Esophagus muscularis mucosa (tissue), 4 donors: ENCODE results near the gene SCARB2. TPM values are rescaled to one million over a fixed set of nuclear protein-coding genes. Genes with fewer than 3 reads are reported as not detected.

Experiments
- DNase-seq: peaks from one replicate; pipeline ENCODE4 v3.0.0-alpha.2; 2017; ENCODE audit errors: extremely low spot score
- H3K27ac ChIP-seq, 4 donors: fragments of 200-600 bp; sonication (generic); replicated peaks in 1 of 4; 1 replicate in 3 of 4; 2 replicates in 1 of 4; pipeline ENCODE4 v1.5.1; 2016 to 2019; ENCODE audit warnings: mild to moderate bottlenecking in 1 of 4
- H3K27me3 ChIP-seq, 4 donors: fragments of 200-600 bp; sonication (generic); one replicate each; pipeline versions ENCODE4 v1.5.1 to v1.6.0; 2016 to 2019
- H3K36me3 ChIP-seq, 4 donors: fragments of 200-600 bp; sonication (generic); one replicate each; pipeline ENCODE4 v1.5.1; 2016 to 2019
- H3K4me1 ChIP-seq, 4 donors: fragments of 200-600 bp; sonication (generic); one replicate each; pipeline ENCODE4 v1.5.1; 2016 to 2019
- H3K4me3 ChIP-seq, 4 donors: fragments of 200-600 bp; sonication (generic); 1 replicate in 2 of 4; 2 replicates in 2 of 4; pipeline ENCODE4 v1.5.1; 2016 to 2019; ENCODE audit warnings: mild to moderate bottlenecking in 4 of 4, moderate library complexity in 1 of 4
- H3K9me3 ChIP-seq, 4 donors: fragments of 200-600 bp; sonication (generic); 1 replicate in 3 of 4; 2 replicates in 1 of 4; pipeline ENCODE4 v1.5.1; 2016 to 2019
- CTCF ChIP-seq, 3 experiments: fragments of 200-600 bp in 2 of 3; fragments of 450-650 bp in 1 of 3; sonication (generic) in 2 of 3; IDR thresholded peaks; one replicate each; pipeline ENCODE4 v1.5.1; 2017 to 2019; ENCODE audit warnings: antibody characterized with exemption in 3 of 3, mild to moderate bottlenecking in 2 of 3, moderate library complexity in 1 of 3
- EP300 ChIP-seq: sonication (generic); formaldehyde crosslinking; IDR thresholded peaks from one replicate; pipeline ENCODE4 v1.6.1; 2017; ENCODE audit warnings: antibody characterized with exemption
- POLR2A ChIP-seq: fragments of 450-650 bp; IDR thresholded peaks from one replicate; pipeline ENCODE4 v1.6.1; 2017; ENCODE audit warnings: antibody characterized with exemption, moderate library complexity, mild to moderate bottlenecking, low read depth
- POLR2AphosphoS5 ChIP-seq, 2 donors: sonication (generic); formaldehyde crosslinking; IDR thresholded peaks; one replicate each; pipeline ENCODE4 v1.6.1; 2017; ENCODE audit warnings: antibody characterized with exemption in 2 of 2
- WGBS: methylation state at CpG from one replicate; pipeline ENCODE4 v1.1.5; 2018; 5-methylcytosine and 5-hydroxymethylcytosine counted together
- intact Hi-C: fragments of 100-400 bp; cut with DNase I; formaldehyde crosslinking; loops from one replicate; pipeline ENCODE4 v1.15.1; 2023
- total RNA-seq, 4 donors: library from RNA; depleted of rRNA; stranded (reverse); fragments of >200 nt; gene quantifications; one replicate each; pipeline versions ENCODE4 v1.1.0 to v1.2.1, GENCODE V29; 2016

SCARB2 gene
- total RNA-seq, 4 donors from 2014 or later, result 89.3 to 118 (median 106) TPM

DNA sequence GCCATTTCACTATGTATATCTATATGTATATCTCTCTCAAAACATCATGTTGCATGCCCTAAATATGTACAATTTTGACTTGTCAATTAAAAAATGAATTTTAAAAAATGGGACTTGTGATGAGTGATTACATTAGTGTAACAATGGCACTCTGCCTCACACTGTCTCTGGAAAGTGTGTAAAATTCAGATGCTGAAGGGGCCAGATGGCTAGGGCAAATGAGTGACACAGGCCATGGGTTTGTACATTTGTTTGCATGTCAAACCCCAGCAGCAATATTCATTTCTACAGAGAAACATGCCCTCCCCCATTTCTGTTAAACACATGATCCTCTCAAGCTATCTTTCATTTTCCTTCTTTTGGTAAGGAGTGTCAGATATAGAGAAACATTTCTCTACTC is 8.1 kb downstream of the SCARB2 start:
- intact Hi-C loops, result no loop called here

GRCh38 chr4:76204936-76205335 is 8.7 kb downstream of the SCARB2 start:
- Histone ChIP-seq H3K36me3 (no peaks in the 10 kb centered on the region), H3K27me3 (no peaks in the 10 kb centered on the region), H3K4me3 (no peak overlapping the region), H3K27ac (no peak overlapping the region), H3K9me3 (no peaks in the 10 kb centered on the region), H3K4me1 (peaks cover 78 to 98% (median 92%) of the 10 kb centered on the region in 4 donors)
- TF ChIP-seq CTCF (IDR thresholded peaks at IDR 0.05) (no peak), EP300 (no peak), POLR2A (no peak), POLR2AphosphoS5 (IDR thresholded peaks at IDR 0.05) (no peak)
- 100% methylated on average over 1 of the region's 1 CpG for WGBS
- no peak for DNase-seq
- intact Hi-C loops, result no loop called here

More for the DNA sequence above, 8.1 kb downstream of the SCARB2 start:
- H3K4me3 ChIP-seq, result no peak overlapping the region
- peaks cover 78 to 98% (median 92%) of the 10 kb centered on the region in 4 donors for H3K4me1 ChIP-seq
- no peaks in the 10 kb centered on the region for H3K27me3 ChIP-seq
- no peaks in the 10 kb centered on the region for H3K9me3 ChIP-seq
- no peak for TF ChIP-seq POLR2AphosphoS5 (IDR thresholded peaks at IDR 0.05)
- no peaks in the 10 kb centered on the region for H3K36me3 ChIP-seq
- DNase-seq, result peak; percentile 17
- peak overlapping the region; percentile 66 to 99 (median 96) for H3K27ac ChIP-seq

DNA sequence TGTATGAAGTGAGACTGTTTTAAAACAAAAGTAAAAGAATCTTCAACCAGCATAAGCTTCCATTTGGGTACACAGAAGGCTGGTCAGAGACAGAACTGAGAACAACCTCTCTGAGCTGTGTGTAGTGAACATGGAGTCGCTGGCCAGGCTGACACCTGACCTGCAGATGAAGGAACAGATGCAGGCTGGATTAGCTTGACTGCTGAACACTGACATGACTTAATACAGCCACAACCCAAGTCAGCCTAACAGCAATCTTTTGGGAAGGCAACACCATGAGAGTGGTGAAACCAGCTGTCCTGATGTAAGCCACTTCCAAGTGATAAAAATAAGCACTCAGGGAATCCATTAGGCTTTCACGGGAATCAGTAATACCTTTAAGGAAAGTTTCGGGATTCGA is 10.1 kb downstream of the SCARB2 start:
- peak overlapping the region in 1 of 4 donors; percentile 15 for H3K27ac ChIP-seq
- H3K36me3 ChIP-seq, result no peaks in the 10 kb centered on the region
- TF ChIP-seq CTCF (IDR thresholded peaks at IDR 0.05) (no peak), EP300 (no peak), POLR2A (no peak), POLR2AphosphoS5 (IDR thresholded peaks at IDR 0.05) (no peak)
- no peaks in the 10 kb centered on the region for H3K27me3 ChIP-seq
- peak; percentile 50 for DNase-seq
- intact Hi-C loops, result no loop called here
- no peak overlapping the region for H3K4me3 ChIP-seq
- 75% methylated on average over 4 of the region's 4 CpGs for WGBS
- H3K4me1 ChIP-seq, result peaks cover 78 to 98% (median 92%) of the 10 kb centered on the region in 4 donors
- H3K9me3 ChIP-seq, result no peaks in the 10 kb centered on the region

DNA sequence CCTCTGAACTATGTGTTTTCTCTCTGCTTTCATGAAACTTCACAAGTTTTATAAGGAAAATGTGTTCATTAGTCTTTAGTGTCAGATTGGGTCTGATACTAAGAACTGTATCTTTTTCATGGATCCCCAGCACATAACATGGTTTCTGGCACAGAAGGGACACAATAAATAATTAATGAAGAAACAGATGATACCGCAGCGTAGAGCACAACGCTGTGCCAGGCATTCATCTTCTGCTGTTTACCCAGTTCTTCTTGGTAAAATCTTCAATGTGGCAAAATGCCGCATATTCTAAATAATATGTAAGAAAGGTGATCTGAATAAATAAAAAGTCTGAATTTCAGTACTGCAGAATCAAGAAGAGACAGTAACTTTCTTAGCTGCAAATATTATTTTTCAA is 12.3 kb downstream of the SCARB2 start:
- no peak overlapping the region for H3K4me3 ChIP-seq
- peak overlapping the region in 1 of 4 donors; percentile 74 for H3K27ac ChIP-seq
- 72% methylated on average over 4 of the region's 4 CpGs for WGBS
- TF ChIP-seq POLR2A (no peak), EP300 (no peak), POLR2AphosphoS5 (IDR thresholded peaks at IDR 0.05) (no peak), CTCF (IDR thresholded peaks at IDR 0.05) (no peak)
- H3K36me3 ChIP-seq, result no peaks in the 10 kb centered on the region
- H3K9me3 ChIP-seq, result no peaks in the 10 kb centered on the region
- DNase-seq, result no peak
- intact Hi-C loops, result no loop called here
- H3K27me3 ChIP-seq, result no peaks in the 10 kb centered on the region
- peaks cover 82 to 98% (median 92%) of the 10 kb centered on the region in 4 donors for H3K4me1 ChIP-seq

GRCh38 chr4:76200771-76201231 is 12.8 kb downstream of the SCARB2 start:
- Histone ChIP-seq H3K9me3 (no peaks in the 10 kb centered on the region), H3K4me3 (no peak overlapping the region), H3K27me3 (no peaks in the 10 kb centered on the region), H3K36me3 (peaks cover 0 to under 1% (median under 1%) of the 10 kb centered on the region in 4 donors), H3K4me1 (peaks cover 82 to 98% (median 92%) of the 10 kb centered on the region in 4 donors), H3K27ac (peak overlapping the region; percentile 61 to 74 (median 73))
- intact Hi-C loops, result no loop called here
- peak; percentile 72 for DNase-seq
- WGBS, result 95% methylated on average over 4 of the region's 4 CpGs
- TF ChIP-seq POLR2AphosphoS5 (IDR thresholded peaks at IDR 0.05) (no peak), EP300 (no peak), CTCF (IDR thresholded peaks at IDR 0.05) (no peak), POLR2A (no peak)
